Sigmoid colon (tissue), 7 donors: ENCODE results near the gene RBM28. TPM values are rescaled to one million over a fixed set of nuclear protein-coding genes. Genes with fewer than 3 reads are reported as not detected.

Experiments
- DNase-seq: peaks from one replicate; pipeline ENCODE4 v3.0.0-alpha.2; 2019
- H3K27ac ChIP-seq, 4 donors: fragments of 200-600 bp; sonication (generic); one replicate each; pipeline ENCODE4 v1.5.1; 2016 to 2019; ENCODE audit warnings: mild to moderate bottlenecking in 1 of 4
- H3K27me3 ChIP-seq, 3 donors: fragments of 200-600 bp; sonication (generic); one replicate each; pipeline ENCODE4 v1.5.1; 2019; ENCODE audit warnings: mild to moderate bottlenecking in 1 of 3
- H3K36me3 ChIP-seq, 4 donors: fragments of 200-600 bp; sonication (generic); one replicate each; pipeline ENCODE4 v1.5.1; 2016 to 2019
- H3K4me1 ChIP-seq, 4 donors: fragments of 200-600 bp; sonication (generic); one replicate each; pipeline ENCODE4 v1.5.1; 2017 to 2019
- H3K4me3 ChIP-seq, 4 donors: fragments of 200-600 bp; sonication (generic); one replicate each; pipeline ENCODE4 v1.5.1; 2017 to 2019; ENCODE audit warnings: mild to moderate bottlenecking in 2 of 4, moderate library complexity in 1 of 4
- H3K9me3 ChIP-seq, 4 donors: fragments of 200-600 bp in 3 of 4; sonication (generic) in 3 of 4; one replicate each; pipeline versions ENCODE4 v1.5.1 to v1.6.1; 2013 to 2019
- CTCF ChIP-seq, 4 experiments: fragments of 450-650 bp in 3 of 4; fragments of 200-600 bp in 1 of 4; IDR thresholded peaks; one replicate each; pipeline ENCODE4 v1.5.1; 2016 to 2019; ENCODE audit warnings: antibody characterized with exemption in 4 of 4, mild to moderate bottlenecking in 3 of 4, moderate library complexity in 2 of 4
- EP300 ChIP-seq, 4 donors: sonication (generic); formaldehyde crosslinking; IDR thresholded peaks; one replicate each; pipeline ENCODE4 v1.6.1; 2017; ENCODE audit warnings: antibody characterized with exemption in 4 of 4
- POLR2A ChIP-seq, 2 donors: fragments of 450-650 bp; IDR thresholded peaks; one replicate each; pipeline ENCODE4 v1.6.1; 2016; ENCODE audit warnings: antibody characterized with exemption in 2 of 2, mild to moderate bottlenecking in 2 of 2, moderate library complexity in 2 of 2
- POLR2AphosphoS5 ChIP-seq, 4 donors: sonication (generic); formaldehyde crosslinking; IDR thresholded peaks; one replicate each; pipeline ENCODE4 v1.6.1; 2017; ENCODE audit warnings: antibody characterized with exemption in 4 of 4
- whole genome bisulfite sequencing, 2 donors: extraction: QIAGEN DNeasy Blood & Tissue Kit; methylation state at CpG; one replicate each; pipeline ENCODE4 v1.1.7; 2013; 5-methylcytosine and 5-hydroxymethylcytosine counted together
- intact Hi-C: fragments of 100-400 bp; cut with DNase I; formaldehyde crosslinking; loops from one replicate; pipeline ENCODE4 v1.15.1; 2023
- polyA plus RNA-seq, 3 donors: library from polyadenylated mRNA; stranded (reverse); fragments of 200-250 nt; gene quantifications; one replicate each; pipeline ENCODE4 v1.2.3, GENCODE V29; 2013
- total RNA-seq, 4 donors: library from RNA; depleted of rRNA; stranded (reverse); fragments of >200 nt; gene quantifications; one replicate each; pipeline ENCODE4 v1.1.0, GENCODE V29; 2016
- donor health status: healthy with polysubstance abuse.
- donor health status: Bipolar disorder and iron deficiency.
- donor health status: healthy.

RBM28 gene
- total and polyA plus RNA-seq, 7 donors = 6.6 to 36.3 (median 15.1) TPM

GRCh38 chr7:128347647-128348097 lies 4.0 kb upstream of the RBM28 start:
- H3K36me3 ChIP-seq = no peaks in the 10 kb centered on the region
- DNase-seq = no peak
- H3K27ac ChIP-seq = no peak overlapping the region
- intact Hi-C loops = loop anchor here (1.0 to 5.0 kb wide), 2 partner anchors 40 to 115 kb away; no protein-coding TSS in a partner anchor
- H3K9me3 ChIP-seq = no peaks in the 10 kb centered on the region
- 6 to 7% methylated on average over 2 of the region's 2 CpGs for WGBS, 2 donors
- peak; percentile 34 to 51 (median 46) for TF ChIP-seq CTCF (IDR thresholded peaks at IDR 0.05)
- no peak for TF ChIP-seq POLR2A (IDR thresholded peaks at IDR 0.05)
- H3K27me3 ChIP-seq = peaks cover 14 to 29% (median 16%) of the 10 kb centered on the region in 3 donors
- H3K4me1 ChIP-seq = peaks cover 0 to 24% (median 21%) of the 10 kb centered on the region in 4 donors
- no peak overlapping the region for H3K4me3 ChIP-seq

GRCh38 chr7:128344431-128344774 lies 695 bp upstream of the RBM28 start:
- TF ChIP-seq EP300 (IDR thresholded peaks at IDR 0.05) (no peak), POLR2A (IDR thresholded peaks at IDR 0.05) (no peak), CTCF (IDR thresholded peaks at IDR 0.05) (no peak), POLR2AphosphoS5 (IDR thresholded peaks at IDR 0.05) (no peak)
- no peaks in the 10 kb centered on the region for H3K9me3 ChIP-seq
- intact Hi-C loops = no loop called here
- no peaks in the 10 kb centered on the region for H3K27me3 ChIP-seq
- H3K4me3 ChIP-seq = no peak overlapping the region
- no peak overlapping the region for H3K27ac ChIP-seq
- 86 to 94% methylated on average over 5 of the region's 5 CpGs for WGBS, 2 donors
- no peak for DNase-seq
- peaks cover 0 to 8% (median 0%) of the 10 kb centered on the region in 4 donors for H3K36me3 ChIP-seq
- peaks cover 0 to 29% (median 21%) of the 10 kb centered on the region in 4 donors for H3K4me1 ChIP-seq

GRCh38 chr7:128341733-128342132 lies 2.0 kb downstream of the RBM28 start:
- no peak overlapping the region for H3K27ac ChIP-seq
- intact Hi-C loops = no loop called here
- TF ChIP-seq CTCF (IDR thresholded peaks at IDR 0.05) (no peak), POLR2A (IDR thresholded peaks at IDR 0.05) (no peak), POLR2AphosphoS5 (IDR thresholded peaks at IDR 0.05) (no peak), EP300 (IDR thresholded peaks at IDR 0.05) (no peak)
- no peaks in the 10 kb centered on the region for H3K9me3 ChIP-seq
- H3K27me3 ChIP-seq = no peaks in the 10 kb centered on the region
- DNase-seq = no peak
- 92 to 93% methylated on average over 6 of the region's 6 CpGs for WGBS, 2 donors
- peaks cover 4 to 35% (median 20%) of the 10 kb centered on the region in 4 donors for H3K36me3 ChIP-seq
- no peak overlapping the region for H3K4me3 ChIP-seq
- peaks cover 0 to 29% (median 21%) of the 10 kb centered on the region in 4 donors for H3K4me1 ChIP-seq

GRCh38 chr7:128335730-128336129 lies 8.0 kb downstream of the RBM28 start:
- H3K27me3 ChIP-seq = no peaks in the 10 kb centered on the region
- no peaks in the 10 kb centered on the region for H3K9me3 ChIP-seq
- H3K27ac ChIP-seq = no peak overlapping the region
- intact Hi-C loops = no loop called here
- TF ChIP-seq POLR2AphosphoS5 (IDR thresholded peaks at IDR 0.05) = no peak
- no peak for TF ChIP-seq POLR2A (IDR thresholded peaks at IDR 0.05)
- TF ChIP-seq CTCF (IDR thresholded peaks at IDR 0.05) = no peak
- no peak for TF ChIP-seq EP300 (IDR thresholded peaks at IDR 0.05)
- no peak overlapping the region for H3K4me3 ChIP-seq
- peaks cover 16 to 95% (median 66%) of the 10 kb centered on the region in 4 donors for H3K36me3 ChIP-seq
- no peak for DNase-seq
- peaks cover 0 to under 1% (median 0%) of the 10 kb centered on the region in 4 donors for H3K4me1 ChIP-seq
- WGBS, 2 donors = 94 to 96% methylated on average over 3 of the region's 3 CpGs

- H3K4me3 ChIP-seq = no peak overlapping the region
- no peak overlapping the region for H3K27ac ChIP-seq
- no peak for DNase-seq
- TF ChIP-seq EP300 (IDR thresholded peaks at IDR 0.05) = no peak
- no peak for TF ChIP-seq POLR2A (IDR thresholded peaks at IDR 0.05)
- no peak for TF ChIP-seq CTCF (IDR thresholded peaks at IDR 0.05)
- TF ChIP-seq POLR2AphosphoS5 (IDR thresholded peaks at IDR 0.05) = no peak
- peaks cover 21 to 99% (median 39%) of the 10 kb centered on the region in 4 donors for H3K36me3 ChIP-seq
- H3K27me3 ChIP-seq = no peaks in the 10 kb centered on the region
- no peaks in the 10 kb centered on the region for H3K9me3 ChIP-seq
- no peaks in the 10 kb centered on the region for H3K4me1 ChIP-seq
- 95 to 96% methylated on average over 9 of the region's 9 CpGs for WGBS, 2 donors
- intact Hi-C loops = no loop called here
Measured at GRCh38 chr7:128324368-128324680, 19.4 kb downstream of the RBM28 start.
